Measurements from ENCODE around the gene ABLIM1.

GRCh38 chr10:114406455-114406854, 251.6 kb downstream of the ABLIM1 start:
- no peak for TF ChIP-seq CTCF (conservative IDR thresholded peaks at IDR 0.05 in 1 of 2, IDR thresholded peaks at IDR 0.05 in 1 of 2; ENCODE audit: low read depth in 1 of 2, low read length in 2 of 2)
- no peak for TF ChIP-seq EZH2 (IDR thresholded peaks at IDR 0.05; ENCODE audit: low read length, missing control alignments)

Data from fibroblast of lung (primary cell).